DMS53 (cell line): ENCODE measurements around the gene CSGALNACT2.

Experiments
- DNase-seq: peaks from one replicate; lab custom pipeline; 2025; lab: John Stamatoyannopoulos, UW

The CSGALNACT2 gene

DNA sequence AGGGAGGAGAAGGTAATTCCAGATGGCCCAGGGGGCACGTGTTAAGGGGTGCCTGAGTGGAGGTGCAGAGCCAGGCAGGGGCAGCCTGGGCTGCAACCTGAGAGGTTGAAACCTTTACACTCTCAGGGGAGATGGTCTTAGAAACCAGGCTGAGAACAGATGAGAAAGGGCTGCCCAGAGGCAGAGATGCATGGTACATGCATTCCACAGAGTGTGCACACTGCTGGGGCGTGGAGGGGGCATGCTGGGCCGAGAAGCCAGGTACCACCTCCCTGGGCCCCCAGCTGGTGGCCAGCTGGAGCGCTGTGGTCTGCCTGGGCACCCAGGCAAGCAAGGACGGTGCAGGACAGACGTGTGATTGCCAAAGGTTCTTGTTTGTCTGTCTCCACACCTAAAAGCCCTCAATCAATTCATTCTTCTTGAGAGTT, 14.1 kb upstream of the CSGALNACT2 start:
- DNase-seq: no peak

DNA sequence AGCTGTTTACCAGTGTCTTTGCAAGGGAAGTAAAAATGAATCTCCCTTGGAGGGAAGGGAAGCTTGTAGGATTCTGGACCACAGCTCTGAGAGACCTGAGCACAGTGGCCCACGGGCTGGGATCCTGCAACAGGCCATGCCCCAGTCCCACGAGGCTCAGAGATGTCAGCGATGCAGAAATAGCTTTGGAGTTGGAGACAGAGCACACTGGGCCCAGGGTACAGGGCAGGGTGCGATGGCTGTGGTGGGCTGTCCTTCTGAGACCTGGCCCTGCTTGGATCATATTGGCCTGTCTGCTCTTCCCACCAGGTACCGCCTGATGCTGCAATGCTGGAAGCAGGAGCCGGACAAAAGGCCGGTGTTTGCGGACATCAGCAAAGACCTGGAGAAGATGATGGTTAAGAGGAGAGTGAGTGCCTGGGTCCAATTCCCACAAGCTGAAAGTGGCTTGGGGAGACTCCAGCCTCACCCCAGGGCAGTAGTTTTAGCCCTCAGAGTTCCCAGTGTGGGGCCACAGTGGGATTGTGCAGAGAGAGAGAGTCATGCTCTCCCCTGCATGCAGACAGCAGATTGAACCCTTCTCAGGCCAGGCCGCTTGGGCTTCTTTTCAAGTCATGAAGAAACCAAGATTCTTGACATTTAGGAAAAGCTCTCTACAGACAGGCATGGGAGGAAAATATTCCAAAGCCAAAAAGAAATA, 13.5 kb upstream of the CSGALNACT2 start:
- DNase-seq: no peak

DNA sequence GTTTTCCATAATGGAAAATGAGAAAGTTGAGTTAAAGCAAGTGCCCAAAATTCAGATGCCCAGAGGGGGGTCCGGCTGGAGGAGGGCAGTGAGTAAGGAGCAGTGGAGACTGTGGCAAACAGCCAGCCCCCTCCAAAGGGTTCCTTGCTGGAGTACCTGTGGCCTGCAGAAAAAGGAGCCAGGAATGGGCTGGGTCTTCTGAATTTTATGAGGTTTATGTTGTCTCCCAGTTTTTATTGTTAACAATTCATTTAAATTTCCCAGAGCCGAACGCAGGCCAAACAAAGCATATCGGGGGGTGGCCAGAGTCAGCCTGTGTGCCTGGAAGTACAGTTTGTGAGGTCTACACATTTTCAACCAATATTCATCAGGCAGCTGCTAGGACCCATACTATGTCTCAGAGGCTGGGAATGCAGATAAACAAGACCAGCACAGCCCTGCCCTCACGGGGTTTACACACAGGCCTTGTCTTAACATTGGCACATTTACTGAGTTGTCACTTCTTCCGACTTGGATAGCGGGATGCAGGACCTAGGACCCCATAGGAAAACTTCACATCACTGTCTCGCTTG, 12.9 kb upstream of the CSGALNACT2 start:
- DNase-seq: no peak

DNA sequence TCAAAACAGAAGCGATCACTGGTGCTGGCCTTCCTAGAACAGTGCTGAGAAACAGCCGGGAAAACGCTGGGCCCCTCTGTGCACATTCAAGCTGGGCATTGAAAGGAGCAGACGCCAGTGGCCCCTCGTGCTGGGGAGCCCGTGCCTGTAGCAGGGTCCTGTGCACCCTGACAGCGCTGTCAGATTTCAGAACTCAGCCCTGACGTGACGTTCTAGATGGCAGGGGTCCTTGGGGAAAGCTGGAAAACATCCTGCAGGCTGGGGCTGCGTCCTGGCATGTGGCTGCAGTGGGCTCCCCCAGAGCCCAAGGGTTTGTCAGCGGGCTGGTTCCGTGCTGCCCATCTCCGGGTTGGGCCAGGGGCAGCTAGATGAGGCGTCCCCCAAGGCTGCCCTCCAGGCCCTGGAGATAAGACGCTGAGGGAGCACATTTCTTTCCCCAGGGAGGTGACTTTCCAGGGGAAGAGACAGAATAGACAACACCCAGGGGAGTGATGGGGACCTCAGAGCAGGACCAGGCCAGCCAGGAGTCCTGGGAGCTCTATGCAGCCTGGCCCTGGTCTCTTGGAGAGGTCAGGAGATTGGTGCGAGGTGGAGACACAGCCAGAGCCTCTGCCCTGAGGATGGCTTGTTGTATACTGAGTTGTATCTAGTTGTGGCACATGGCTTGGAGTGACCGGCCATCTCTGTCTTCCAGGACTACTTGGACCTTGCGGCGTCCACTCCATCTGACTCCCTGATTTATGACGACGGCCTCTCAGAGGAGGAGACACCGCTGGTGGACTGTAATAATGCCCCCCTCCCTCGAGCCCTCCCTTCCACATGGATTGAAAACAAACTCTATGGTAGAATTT, 12.1 kb upstream of the CSGALNACT2 start:
- DNase-seq: no peak

DNA sequence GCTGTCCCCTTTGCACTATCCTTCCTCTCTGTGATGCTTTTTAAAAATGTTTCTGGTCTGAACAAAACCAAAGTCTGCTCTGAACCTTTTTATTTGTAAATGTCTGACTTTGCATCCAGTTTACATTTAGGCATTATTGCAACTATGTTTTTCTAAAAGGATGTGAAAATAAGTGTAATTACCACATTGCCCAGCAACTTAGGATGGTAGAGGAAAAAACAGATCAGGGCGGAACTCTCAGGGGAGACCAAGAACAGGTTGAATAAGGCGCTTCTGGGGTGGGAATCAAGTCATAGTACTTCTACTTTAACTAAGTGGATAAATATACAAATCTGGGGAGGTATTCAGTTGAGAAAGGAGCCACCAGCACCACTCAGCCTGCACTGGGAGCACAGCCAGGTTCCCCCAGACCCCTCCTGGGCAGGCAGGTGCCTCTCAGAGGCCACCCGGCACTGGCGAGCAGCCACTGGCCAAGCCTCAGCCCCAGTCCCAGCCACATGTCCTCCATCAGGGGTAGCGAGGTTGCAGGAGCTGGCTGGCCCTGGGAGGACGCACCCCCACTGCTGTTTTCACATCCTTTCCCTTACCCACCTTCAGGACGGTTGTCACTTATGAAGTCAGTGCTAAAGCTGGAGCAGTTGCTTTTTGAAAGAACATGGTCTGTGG, 11.4 kb upstream of the CSGALNACT2 start:
- no peak for DNase-seq

DNA sequence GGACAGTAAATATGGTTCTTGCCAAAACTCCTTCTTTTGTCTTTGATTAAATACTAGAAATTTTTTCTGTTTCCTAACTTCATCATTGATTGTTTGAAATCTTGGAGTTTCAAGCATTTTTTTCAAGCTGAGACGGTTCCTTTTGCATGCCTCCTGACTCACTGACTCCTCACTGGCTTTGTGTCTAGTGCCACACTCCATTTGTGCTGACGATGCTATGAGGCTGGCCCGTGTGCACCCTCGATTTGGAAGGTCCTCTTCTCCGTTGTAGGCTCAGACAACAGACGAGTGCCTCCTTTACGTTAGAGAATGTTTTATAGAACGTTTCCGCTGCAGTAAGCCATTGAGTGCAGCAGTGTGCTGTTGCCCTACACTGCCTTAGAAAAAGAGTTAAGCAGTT, 10.8 kb upstream of the CSGALNACT2 start:
- no peak for DNase-seq

DNA sequence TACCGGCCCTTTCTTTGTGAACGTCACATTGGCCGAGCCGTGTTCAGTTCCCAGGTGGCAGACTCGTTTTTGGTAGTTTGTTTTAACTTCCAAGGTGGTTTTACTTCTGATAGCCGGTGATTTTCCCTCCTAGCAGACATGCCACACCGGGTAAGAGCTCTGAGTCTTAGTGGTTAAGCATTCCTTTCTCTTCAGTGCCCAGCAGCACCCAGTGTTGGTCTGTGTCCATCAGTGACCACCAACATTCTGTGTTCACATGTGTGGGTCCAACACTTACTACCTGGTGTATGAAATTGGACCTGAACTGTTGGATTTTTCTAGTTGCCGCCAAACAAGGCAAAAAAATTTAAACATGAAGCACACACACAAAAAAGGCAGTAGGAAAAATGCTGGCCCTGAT, 9.9 kb upstream of the CSGALNACT2 start:
- DNase-seq: no peak

DNA sequence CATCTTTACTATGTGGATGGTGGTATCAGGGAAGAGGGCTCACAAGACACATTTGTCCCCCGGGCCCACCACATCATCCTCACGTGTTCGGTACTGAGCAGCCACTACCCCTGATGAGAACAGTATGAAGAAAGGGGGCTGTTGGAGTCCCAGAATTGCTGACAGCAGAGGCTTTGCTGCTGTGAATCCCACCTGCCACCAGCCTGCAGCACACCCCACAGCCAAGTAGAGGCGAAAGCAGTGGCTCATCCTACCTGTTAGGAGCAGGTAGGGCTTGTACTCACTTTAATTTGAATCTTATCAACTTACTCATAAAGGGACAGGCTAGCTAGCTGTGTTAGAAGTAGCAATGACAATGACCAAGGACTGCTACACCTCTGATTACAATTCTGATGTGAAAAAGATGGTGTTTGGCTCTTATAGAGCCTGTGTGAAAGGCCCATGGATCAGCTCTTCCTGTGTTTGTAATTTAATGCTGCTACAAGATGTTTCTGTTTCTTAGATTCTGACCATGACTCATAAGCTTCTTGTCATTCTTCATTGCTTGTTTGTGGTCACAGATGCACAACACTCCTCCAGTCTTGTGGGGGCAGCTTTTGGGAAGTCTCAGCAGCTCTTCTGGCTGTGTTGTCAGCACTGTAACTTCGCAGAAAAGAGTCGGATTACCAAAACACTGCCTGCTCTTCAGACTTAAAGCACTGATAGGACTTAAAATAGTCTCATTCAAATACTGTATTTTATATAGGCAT, 9.1 kb upstream of the CSGALNACT2 start:
- no peak for DNase-seq

DNA sequence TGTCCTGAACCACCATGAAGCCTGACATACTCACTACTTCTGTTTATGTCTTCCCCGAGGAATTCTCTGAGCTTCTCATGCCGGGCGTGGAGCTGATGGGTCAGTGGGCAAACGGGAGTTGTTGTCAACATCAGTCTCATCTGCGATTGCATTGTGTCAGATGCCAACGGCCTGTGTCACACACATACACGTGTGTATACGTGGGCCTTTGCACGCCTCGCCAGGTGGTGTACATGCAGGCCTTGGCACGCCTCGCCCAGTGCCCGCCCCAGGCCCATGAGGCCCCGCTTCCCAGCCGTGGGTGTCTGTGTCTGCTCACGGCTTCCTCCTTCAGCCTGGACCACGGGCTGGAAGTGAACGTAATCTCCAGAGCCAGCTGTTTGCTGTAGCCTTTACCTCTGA, 7.5 kb upstream of the CSGALNACT2 start:
- DNase-seq: no peak

DNA sequence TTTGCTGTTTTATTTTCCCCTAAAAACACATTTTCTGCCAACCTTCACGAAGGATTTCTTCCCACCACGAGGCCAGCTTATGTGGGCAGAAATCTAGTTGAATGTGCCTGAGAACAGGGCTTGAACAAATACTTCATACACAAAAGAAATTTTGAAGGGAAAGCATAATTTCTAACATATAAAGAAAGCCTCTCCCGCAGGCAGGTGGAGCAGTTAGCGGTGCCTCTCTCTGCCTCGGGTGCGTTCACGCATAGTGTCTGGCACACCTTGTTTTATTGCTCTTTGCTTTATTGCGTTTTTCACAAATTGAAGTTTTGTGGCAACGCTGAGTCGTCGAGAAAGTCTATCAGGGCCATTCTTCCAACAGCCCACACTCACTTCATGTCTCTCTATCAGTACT, 7.0 kb upstream of the CSGALNACT2 start:
- no peak for DNase-seq

DNA sequence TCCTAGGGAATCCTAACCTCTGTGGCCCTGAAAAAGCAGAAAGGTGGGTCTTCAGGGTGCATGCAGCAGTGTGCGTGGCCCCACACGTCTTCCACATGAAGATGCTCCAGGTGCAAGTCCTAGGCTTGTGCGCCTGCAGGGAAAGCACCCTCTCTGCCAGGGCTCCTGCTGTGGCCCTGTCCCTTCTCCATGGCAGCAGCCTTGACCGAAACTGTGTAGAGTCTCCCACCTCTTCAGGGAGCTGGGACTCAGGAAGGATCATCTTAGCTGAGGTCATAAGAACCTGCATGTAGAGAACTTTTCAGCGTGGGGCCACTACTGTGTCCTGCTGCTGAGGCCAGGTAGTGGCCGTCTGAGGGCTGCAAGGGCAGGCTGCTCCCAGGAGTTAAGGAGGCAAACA, 6.3 kb upstream of the CSGALNACT2 start:
- DNase-seq: no peak

DNA sequence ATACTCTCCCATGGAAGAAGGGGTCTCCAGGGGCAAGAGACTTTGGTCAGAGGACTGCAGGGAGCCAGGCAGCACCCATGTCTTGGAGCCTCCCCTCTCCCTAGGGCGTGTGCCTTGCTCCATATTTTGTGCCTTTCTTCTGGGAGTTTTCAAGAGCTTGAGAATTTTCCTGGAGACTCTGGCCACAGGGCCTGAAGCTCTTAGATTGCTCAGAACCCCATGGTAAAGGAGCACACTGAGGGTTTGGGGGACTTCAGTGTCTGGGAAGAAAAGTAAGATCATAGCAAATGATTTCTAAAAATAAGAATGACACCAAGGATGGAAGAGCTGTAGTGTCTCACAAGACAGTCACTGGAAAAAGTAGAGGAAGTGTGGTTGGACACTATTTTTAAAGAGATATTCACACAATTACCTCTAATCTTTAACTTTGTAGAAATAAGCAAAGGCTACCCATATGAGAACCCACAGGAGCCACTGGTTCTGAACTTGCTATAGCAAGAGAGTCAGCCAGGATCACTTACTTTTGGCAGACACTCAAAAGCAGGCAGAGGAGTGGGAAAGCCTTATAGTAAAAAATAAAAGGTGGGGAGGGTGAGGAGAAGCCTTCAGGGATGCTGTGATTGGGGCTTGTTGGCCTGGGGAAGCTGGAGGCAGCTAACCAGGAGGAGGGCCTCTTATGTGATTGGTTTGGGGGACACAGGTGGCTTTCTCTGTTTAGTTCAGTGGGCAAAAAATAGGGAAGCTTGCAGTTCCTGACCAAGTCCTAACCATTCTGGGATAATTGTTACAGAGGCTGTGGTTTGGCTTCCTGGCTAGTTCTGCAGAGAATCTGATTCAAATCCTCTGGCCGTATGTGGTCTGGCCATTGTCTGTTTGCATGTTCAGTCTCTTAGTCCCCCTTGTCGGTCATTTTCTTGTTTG, 5.1 kb upstream of the CSGALNACT2 start:
- DNase-seq: no peak

DNA sequence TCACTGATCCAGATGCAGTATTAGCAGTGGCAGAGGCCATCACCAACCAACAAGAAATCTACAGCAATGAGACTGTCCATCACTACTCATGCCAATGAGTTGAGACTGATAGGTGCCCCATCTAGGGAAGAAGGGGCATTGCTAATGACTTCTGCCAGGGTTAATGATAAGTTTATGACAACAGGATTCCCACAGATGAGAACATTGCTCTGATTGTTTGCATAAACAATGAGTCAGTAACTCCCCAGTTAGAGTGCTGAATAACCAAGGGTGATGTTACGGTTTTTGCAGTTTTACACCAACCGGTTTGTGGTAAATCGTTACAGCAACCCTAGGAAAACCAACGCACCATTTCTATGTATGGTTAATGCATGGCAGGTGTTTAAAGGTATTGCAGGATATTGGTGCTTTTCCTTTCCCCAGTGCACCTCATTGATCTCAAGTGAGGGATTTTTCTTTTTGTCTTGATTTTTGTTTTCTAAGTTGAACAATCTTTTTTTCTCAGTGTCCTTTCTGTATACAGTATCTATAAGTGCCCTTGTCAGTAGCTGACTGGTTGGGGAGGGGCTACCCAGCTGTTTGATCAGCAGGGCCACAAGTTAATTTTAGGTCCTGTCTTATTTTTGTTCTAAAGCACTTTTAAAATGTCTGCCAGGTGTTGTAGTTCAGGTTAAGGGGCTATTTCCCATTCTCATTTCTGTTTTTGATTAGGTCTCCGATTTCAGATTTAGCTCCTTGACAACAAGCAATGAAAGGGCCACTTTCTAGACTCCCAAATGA, 3.9 kb upstream of the CSGALNACT2 start:
- DNase-seq: peak; percentile 67

DNA sequence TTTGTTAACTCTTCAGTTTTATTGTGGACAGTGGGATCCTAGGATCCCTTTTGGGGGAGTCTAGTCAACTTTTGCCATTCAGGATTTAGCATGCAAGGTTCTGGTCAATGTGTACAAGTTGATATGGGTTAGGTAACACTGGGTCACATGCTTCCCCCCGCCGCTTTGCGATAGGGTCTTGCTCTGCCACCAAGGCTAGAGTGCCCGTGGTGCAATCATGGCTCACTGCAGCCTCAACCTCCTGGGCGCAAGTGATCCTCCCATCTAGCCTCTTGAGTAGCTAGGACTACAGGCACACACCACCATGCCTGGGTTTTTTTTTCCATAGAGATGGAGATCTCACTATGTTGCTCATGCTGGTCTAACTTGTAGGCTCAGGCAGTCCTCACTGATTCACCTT, 3.2 kb upstream of the CSGALNACT2 start:
- no peak for DNase-seq

DNA sequence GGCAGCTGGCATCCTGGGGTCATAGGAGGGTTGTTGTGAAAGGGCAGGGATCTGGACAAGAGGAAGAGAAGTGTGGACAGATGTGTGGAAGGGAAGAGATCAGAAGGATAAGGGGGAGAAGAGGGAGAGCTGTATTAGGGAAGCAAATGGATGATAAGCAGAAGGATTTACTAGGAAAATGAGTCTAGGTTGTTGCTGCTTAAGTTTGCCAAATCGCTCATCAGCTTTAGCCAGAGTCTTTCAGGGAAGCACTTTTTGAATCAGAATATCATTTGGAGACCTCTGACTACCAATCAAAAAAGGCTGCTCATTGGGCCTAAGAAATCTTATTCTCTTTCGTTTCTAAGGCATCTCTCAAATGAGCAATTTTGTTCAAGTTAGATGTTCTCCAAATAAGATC, 2.6 kb upstream of the CSGALNACT2 start:
- DNase-seq: no peak

DNA sequence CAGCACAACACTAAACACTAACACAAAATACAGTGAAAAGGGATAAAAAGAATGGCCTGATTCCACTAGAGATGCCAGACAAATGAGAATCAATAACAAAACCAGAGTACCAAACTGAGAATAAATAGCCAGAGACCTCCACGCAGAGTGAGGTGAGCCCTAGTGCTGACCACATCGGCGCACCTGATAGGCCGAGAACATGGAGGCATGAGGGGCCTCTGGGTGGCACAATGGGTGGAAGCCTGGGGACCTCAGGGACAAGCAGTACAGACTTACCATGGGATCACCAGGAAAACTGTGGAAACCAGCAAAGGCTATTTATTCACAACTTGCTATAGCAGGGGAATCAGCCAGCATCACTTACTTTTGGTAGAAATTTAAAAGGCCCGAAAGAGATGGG, 1.8 kb upstream of the CSGALNACT2 start:
- no peak for DNase-seq

DNA sequence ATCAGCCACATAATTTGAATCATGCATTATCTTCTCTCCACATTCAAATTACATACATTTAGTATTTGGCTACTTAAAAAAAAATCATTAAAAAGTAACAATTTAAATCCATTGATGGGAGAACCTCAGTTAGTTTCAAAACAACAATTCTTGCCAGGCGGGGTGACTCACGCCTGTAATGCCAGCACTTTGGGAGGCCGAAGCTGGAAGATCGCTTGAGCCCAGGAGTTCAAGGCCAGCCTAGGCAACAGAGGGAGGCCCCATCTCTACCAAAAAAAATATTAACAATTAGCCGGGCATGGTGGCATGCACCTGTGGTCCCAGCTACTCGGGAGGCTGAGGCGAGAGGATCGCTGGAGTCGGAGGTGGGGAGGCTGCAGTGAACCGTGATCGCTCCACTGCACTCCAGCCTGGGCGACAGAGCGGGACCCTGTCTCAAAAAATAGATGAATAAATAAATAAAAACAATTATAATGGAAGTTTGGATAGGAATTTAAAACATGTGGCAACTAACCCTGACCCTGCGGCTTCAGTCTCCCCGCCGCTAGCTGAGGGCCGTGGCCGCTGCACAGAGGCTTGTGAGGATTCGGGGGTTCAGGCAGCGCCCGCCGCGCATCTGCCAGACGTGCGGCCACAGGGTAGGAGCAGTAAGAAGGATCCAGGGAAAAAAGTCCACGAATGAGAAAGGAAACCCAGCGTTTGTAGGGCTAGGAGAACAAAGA, 1.1 kb upstream of the CSGALNACT2 start:
- no peak for DNase-seq

DNA sequence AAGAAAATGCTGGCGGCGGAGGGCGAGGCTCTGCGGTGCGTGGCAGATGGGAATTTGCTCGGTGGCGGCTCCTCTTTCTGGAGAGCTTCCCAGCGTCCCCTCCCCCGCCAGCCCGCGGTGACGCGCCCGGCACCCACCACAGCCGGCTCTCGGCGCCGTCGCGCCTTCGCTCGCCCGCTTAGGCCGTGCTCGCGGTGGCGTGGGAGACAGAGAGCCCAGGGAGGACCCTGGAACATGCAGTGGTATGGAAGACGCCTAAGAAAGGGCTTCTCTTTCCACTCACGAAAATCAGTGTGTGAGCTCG, 576 bp upstream of the CSGALNACT2 start:
- peak; percentile 69 for DNase-seq

DNA sequence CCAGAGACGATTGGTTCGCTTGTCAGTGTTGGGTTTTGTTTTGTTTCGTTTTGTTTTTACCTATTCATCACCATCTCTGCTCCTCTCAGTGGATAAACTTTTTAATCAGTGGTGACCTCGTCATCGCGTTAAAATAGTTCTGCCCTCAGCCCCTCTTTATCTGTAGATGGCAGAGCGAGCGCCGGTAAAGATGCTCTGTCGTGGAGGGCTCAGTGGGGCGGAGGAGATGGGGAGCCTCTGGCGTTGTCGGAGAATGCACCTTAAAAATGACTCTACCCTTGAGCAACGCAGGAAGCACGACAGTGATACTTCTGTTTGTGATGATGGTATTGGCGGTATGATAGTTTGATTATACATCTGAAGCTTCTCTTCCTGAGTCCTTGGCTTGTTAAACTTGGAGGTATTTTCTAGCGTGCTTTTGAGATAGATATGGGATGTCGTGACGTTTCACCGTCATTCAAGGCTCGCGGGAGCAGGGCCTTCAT, 554 bp downstream of the CSGALNACT2 start:
- DNase-seq: peak; percentile 66
